Upper lobe of right lung (tissue), 1 donor: ENCODE results near the gene BRINP3. TPM values are rescaled to one million over a fixed set of nuclear protein-coding genes. Genes with fewer than 3 reads are reported as not detected.

ENCODE experiments used
- ATAC-seq: fragments of 200-7000 bp; cut with Tn5 transposase; one replicate; pipeline ENCODE4 v1.9.1; 2020; ENCODE audit warnings: mild to moderate bottlenecking, moderate library complexity
- DNase-seq: peaks from one replicate; pipeline ENCODE4 v3.0.0-alpha.2; 2020
- H3K27ac ChIP-seq: fragments of 200-600 bp; one replicate; pipeline ENCODE4 v1.8.0; 2022
- H3K27me3 ChIP-seq: fragments of 200-600 bp; one replicate; pipeline ENCODE4 v1.8.0; 2022; ENCODE audit warnings: mild to moderate bottlenecking
- H3K36me3 ChIP-seq: fragments of 200-600 bp; one replicate; pipeline ENCODE4 v1.8.0; 2022
- H3K4me1 ChIP-seq: fragments of 200-600 bp; one replicate; pipeline ENCODE4 v1.8.0; 2022
- H3K4me3 ChIP-seq: fragments of 200-600 bp; one replicate; pipeline ENCODE4 v1.8.0; 2022; ENCODE audit warnings: mild to moderate bottlenecking
- H3K9me3 ChIP-seq: fragments of 200-600 bp; one replicate; pipeline ENCODE4 v1.8.0; 2022
- intact Hi-C: fragments of 100-400 bp; cut with DNase I; formaldehyde crosslinking; loops from one replicate; pipeline ENCODE4 v1.11.0; 2022
- total RNA-seq: library from RNA; stranded (reverse); fragmentation: NEBNext Ultra II Directional; extraction: Animal tissue kit (Norgen Biotek cat#: 25700); gene quantifications from one replicate; pipeline ENCODE4 v1.2.1, GENCODE V29; 2021
- TF ChIP-seq, protein P1 (sequence below): fragments of 200-600 bp; IDR thresholded peaks from one replicate; pipeline ENCODE4 v1.8.0; 2022; ENCODE audit warnings: antibody characterized with exemption
- donor health status: DM: no; HTN: yes; CAD: no; lungs with severe emphysema.

The BRINP3 gene
- total RNA-seq, 1 donor from 2014 or later: 1.2 TPM

DNA sequence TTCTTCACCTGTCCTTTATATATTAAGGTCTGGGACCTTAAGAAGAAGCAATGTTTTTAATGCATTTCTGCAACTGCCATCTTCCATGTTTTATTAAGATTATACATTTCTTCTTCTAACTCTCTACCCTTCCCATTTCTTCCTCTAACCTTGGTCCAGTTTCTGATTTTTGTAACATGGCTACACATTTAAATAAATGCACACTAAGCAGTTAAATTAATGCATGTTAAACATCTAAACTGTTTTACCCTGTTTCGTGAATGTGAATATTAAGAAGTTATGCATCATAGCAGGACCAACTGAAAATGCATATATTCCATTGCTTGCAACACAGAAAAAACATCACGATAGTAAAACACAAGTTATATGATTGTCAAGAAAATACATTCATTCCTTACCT, 3.7 kb downstream of the BRINP3 start:
- no peak for DNase-seq
- Histone ChIP-seq H3K4me1 (peaks cover 9% of the 10 kb centered on the region), H3K9me3 (no peaks in the 10 kb centered on the region), H3K36me3 (no peaks in the 10 kb centered on the region), H3K4me3 (no peak overlapping the region), H3K27ac (no peak overlapping the region), H3K27me3 (peaks cover 23% of the 10 kb centered on the region)
- ATAC-seq: no peak
- TF ChIP-seq, protein P1, sequence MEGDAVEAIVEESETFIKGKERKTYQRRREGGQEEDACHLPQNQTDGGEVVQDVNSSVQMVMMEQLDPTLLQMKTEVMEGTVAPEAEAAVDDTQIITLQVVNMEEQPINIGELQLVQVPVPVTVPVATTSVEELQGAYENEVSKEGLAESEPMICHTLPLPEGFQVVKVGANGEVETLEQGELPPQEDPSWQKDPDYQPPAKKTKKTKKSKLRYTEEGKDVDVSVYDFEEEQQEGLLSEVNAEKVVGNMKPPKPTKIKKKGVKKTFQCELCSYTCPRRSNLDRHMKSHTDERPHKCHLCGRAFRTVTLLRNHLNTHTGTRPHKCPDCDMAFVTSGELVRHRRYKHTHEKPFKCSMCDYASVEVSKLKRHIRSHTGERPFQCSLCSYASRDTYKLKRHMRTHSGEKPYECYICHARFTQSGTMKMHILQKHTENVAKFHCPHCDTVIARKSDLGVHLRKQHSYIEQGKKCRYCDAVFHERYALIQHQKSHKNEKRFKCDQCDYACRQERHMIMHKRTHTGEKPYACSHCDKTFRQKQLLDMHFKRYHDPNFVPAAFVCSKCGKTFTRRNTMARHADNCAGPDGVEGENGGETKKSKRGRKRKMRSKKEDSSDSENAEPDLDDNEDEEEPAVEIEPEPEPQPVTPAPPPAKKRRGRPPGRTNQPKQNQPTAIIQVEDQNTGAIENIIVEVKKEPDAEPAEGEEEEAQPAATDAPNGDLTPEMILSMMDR: no peak
- intact Hi-C loops: no loop called here

DNA sequence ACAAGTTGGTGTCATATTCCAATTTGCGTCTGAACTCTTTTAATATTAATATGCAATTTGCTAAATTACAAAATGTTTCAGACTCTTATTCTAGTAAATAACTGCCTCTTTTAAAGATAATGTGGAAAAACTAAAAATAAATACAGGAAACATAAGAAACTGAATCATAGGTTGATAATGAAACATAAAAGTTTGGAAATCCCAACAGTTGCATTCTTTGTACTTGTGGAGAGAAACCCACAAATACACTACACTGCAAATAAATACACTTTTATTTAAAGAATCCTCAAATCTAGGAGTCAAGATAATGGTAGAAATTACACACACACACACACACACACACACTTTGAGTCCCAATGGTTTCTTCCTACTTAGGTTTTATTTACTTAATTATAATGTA, 5.2 kb downstream of the BRINP3 start:
- intact Hi-C loops: no loop called here
- H3K4me1 ChIP-seq: no peaks in the 10 kb centered on the region

DNA sequence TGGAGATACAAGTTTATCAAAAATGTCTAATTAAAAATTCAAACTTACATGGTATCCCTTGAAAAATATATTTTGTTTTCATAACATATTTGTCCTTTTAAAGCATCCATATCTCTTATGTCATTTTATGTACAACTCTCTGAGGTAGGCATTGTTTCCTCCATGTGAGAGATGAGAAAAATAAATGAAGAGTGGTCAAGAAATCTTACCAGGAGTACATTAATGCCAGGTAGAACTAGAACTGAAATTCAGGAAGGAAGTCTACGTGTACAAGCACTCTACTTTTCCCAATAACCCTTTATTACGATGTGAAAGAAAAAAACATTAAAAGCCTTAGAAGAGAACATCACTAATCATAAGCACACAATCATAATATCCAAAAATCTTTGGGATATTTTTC, 5.6 kb downstream of the BRINP3 start:
- intact Hi-C loops: no loop called here
- Histone ChIP-seq H3K4me1 (no peaks in the 10 kb centered on the region), H3K4me3 (no peak overlapping the region), H3K9me3 (no peaks in the 10 kb centered on the region), H3K36me3 (no peaks in the 10 kb centered on the region), H3K27ac (no peak overlapping the region), H3K27me3 (peaks cover 23% of the 10 kb centered on the region)
- DNase-seq (no peak), ATAC-seq (no peak)
- TF ChIP-seq, protein P1: no peak

More for the DNA sequence above, 5.2 kb downstream of the BRINP3 start:
- TF ChIP-seq, protein P1: no peak
- peaks cover 23% of the 10 kb centered on the region for H3K27me3 ChIP-seq
- H3K4me3 ChIP-seq: no peak overlapping the region
- no peak overlapping the region for H3K27ac ChIP-seq
- ATAC-seq: no peak
- DNase-seq: no peak
- no peaks in the 10 kb centered on the region for H3K36me3 ChIP-seq
- H3K9me3 ChIP-seq: no peaks in the 10 kb centered on the region

DNA sequence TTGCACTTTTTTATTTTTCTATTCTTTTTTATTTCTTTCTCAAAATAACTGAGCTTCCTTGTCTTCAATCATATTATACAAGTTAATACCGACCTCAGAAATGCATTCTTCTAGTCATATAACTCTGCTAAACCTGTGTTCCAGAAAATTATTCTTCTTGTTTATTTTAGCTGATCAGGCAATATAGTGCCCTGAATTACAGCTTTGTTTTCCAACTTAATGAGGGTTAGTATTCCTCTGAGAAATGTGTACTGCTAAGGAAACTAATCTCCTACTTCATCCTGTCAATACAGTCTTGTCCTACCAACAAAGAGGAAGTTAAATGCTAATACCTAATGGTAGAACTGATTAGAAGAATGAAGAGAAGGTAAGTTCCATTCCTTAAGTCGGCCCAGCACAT, 13.0 kb downstream of the BRINP3 start:
- TF ChIP-seq, protein P1: no peak
- ATAC-seq (no peak), DNase-seq (no peak)
- intact Hi-C loops: no loop called here
- no peaks in the 10 kb centered on the region for H3K36me3 ChIP-seq
- H3K9me3 ChIP-seq: no peaks in the 10 kb centered on the region
- H3K27ac ChIP-seq: no peak overlapping the region
- H3K4me1 ChIP-seq: no peaks in the 10 kb centered on the region
- no peak overlapping the region for H3K4me3 ChIP-seq
- H3K27me3 ChIP-seq: no peaks in the 10 kb centered on the region

DNA sequence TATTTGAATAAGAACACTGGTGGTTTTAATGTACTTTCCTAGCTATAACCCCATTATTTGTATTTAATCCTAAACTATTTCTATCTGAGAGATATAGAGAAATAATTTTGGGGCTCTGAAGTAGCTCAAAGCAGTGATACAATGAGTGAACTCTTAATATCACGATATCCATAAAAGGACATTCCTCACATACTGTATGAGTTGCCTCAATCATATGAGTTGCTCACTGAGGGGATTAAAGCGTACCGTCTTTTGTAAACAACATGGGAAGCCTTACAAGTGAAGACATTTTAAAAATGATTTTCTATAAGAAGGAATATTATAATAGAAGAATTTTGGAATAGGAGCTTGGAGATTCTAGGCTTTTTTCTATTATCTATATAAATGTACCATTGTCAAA, 21.5 kb downstream of the BRINP3 start:
- no peaks in the 10 kb centered on the region for H3K4me1 ChIP-seq
- H3K36me3 ChIP-seq: no peaks in the 10 kb centered on the region
- intact Hi-C loops: no loop called here
- no peak overlapping the region for H3K4me3 ChIP-seq
- H3K27ac ChIP-seq: no peak overlapping the region
- DNase-seq: no peak
- H3K27me3 ChIP-seq: no peaks in the 10 kb centered on the region
- no peak for ATAC-seq
- TF ChIP-seq, protein P1: no peak
- H3K9me3 ChIP-seq: no peaks in the 10 kb centered on the region

DNA sequence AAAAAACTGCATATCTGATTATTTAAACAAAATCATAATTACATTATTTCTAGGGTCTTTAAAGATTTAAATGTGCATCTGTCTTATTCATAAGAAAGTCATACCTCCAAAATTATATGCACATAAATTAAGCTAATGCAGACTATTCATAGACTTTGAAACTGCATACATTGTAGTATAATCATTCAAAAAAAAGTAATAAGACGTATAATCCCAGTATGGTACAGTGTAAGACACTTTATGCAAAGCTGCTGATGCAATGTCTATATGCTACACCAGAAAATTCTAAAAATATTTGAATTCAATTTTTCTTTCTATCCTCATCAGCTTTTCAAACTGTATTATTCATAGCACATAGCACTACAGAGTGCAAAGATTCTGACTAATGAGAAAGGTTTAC, 22.0 kb downstream of the BRINP3 start:
- TF ChIP-seq, protein P1: no peak
- no peak overlapping the region for H3K27ac ChIP-seq
- H3K4me3 ChIP-seq: no peak overlapping the region
- no peaks in the 10 kb centered on the region for H3K9me3 ChIP-seq
- intact Hi-C loops: no loop called here
- ATAC-seq: no peak
- DNase-seq: no peak
- H3K4me1 ChIP-seq: no peaks in the 10 kb centered on the region
- no peaks in the 10 kb centered on the region for H3K27me3 ChIP-seq
- H3K36me3 ChIP-seq: no peaks in the 10 kb centered on the region
